HepG2 (cell line): ENCODE data around the gene BACE1-AS. TPM values are rescaled to one million over a fixed set of nuclear protein-coding genes. Genes with fewer than 3 reads are reported as not detected.

Source experiments
- AKAP8 ChIP-seq: sonication (generic); formaldehyde crosslinking; IDR thresholded peaks from 2 replicates; pipeline ENCODE4 v1.5.1; 2020; ENCODE audit warnings: mild to moderate bottlenecking, missing genetic modification reagents
- FOSL2 ChIP-seq: sonication (generic); formaldehyde crosslinking; IDR thresholded peaks from 2 replicates; pipeline ENCODE4 v1.4.0; 2020; ENCODE audit warnings: missing genetic modification reagents
- FOXJ3 ChIP-seq: sonication (generic); formaldehyde crosslinking; IDR thresholded peaks from 2 replicates; pipeline ENCODE4 v1.4.0; 2020; ENCODE audit warnings: missing genetic modification reagents, mild to moderate bottlenecking, borderline replicate concordance
- GABPA ChIP-seq, 2 experiments: IDR thresholded peaks; 2 replicates each; pipeline ENCODE4 v1.6.1; 2011 to 2016; ENCODE audit warnings: low read depth in 2 of 2, low read length in 1 of 2, missing biosample characterization in 1 of 2, missing genetic modification characterization in 1 of 2
- GABPB1 ChIP-seq: IDR thresholded peaks from 2 replicates; pipeline ENCODE4 v1.6.1; 2016; ENCODE audit warnings: mild to moderate bottlenecking, missing genetic modification reagents, moderate library complexity, missing compliant biosample characterization
- HDAC2 ChIP-seq: sonication (generic); formaldehyde crosslinking; IDR thresholded peaks from 2 replicates; pipeline ENCODE4 v1.4.0; 2020; ENCODE audit warnings: missing genetic modification reagents
- IRF2 ChIP-seq: IDR thresholded peaks from 2 replicates; pipeline ENCODE4 v1.6.1; 2018; ENCODE audit warnings: missing genetic modification reagents, missing compliant biosample characterization
- KDM2A ChIP-seq: sonication (generic); formaldehyde crosslinking; IDR thresholded peaks from 2 replicates; pipeline ENCODE4 v1.4.0; 2020; ENCODE audit warnings: low read depth, missing genetic modification reagents, borderline replicate concordance
- MAF1 ChIP-seq: sonication (generic); formaldehyde crosslinking; IDR thresholded peaks from 2 replicates; pipeline ENCODE4 v1.5.0; 2020; ENCODE audit warnings: missing genetic modification reagents, borderline replicate concordance
- MXD4 ChIP-seq: IDR thresholded peaks from 2 replicates; pipeline ENCODE4 v1.6.1; 2016; ENCODE audit warnings: mild to moderate bottlenecking, missing biosample characterization, missing genetic modification reagents
- MYNN ChIP-seq: sonication (generic); formaldehyde crosslinking; IDR thresholded peaks from 2 replicates; pipeline ENCODE4 v1.4.0; 2020; ENCODE audit warnings: mild to moderate bottlenecking, low read depth, missing genetic modification reagents
- NFKB2 ChIP-seq: sonication (generic); formaldehyde crosslinking; IDR thresholded peaks from 2 replicates; pipeline ENCODE4 v1.4.0; 2020; ENCODE audit warnings: missing genetic modification reagents, borderline replicate concordance
- PAF1 ChIP-seq: IDR thresholded peaks from 2 replicates; pipeline ENCODE4 v1.6.1; 2016; ENCODE audit warnings: missing genetic modification reagents, missing compliant biosample characterization
- PHF20 ChIP-seq: sonication (generic); formaldehyde crosslinking; IDR thresholded peaks from 2 replicates; pipeline ENCODE4 v1.5.0; 2020; ENCODE audit warnings: mild to moderate bottlenecking, missing genetic modification reagents
- REL ChIP-seq: sonication (generic); formaldehyde crosslinking; conservative IDR thresholded peaks from 2 replicates; pipeline ENCODE4 v1.8.0; 2022; ENCODE audit warnings: mild to moderate bottlenecking, missing genetic modification reagents, moderate library complexity
- REPIN1 ChIP-seq: sonication (generic); formaldehyde crosslinking; IDR thresholded peaks from 2 replicates; pipeline ENCODE4 v1.8.0; 2022; ENCODE audit warnings: missing genetic modification reagents, low read depth, mild to moderate bottlenecking, borderline replicate concordance
- SOX13 ChIP-seq, 3 experiments: fragments of 450-650 bp in 1 of 3; sonication (generic) in 1 of 3; formaldehyde crosslinking in 1 of 3; IDR thresholded peaks in 2 of 3; conservative IDR thresholded peaks in 1 of 3; 2 replicates each; pipeline versions ENCODE4 v1.5.0 to v1.6.1; 2016 to 2020; ENCODE audit warnings: antibody characterized with exemption in 1 of 3, mild to moderate bottlenecking in 1 of 3, missing compliant biosample characterization in 1 of 3, missing genetic modification reagents in 1 of 3, moderate library complexity in 1 of 3
- SP4 ChIP-seq: sonication (generic); formaldehyde crosslinking; IDR thresholded peaks from 2 replicates; pipeline ENCODE4 v1.8.1; 2023; ENCODE audit warnings: mild to moderate bottlenecking, missing genetic modification reagents
- TBX3 ChIP-seq: fragments of 450-650 bp; IDR thresholded peaks from 2 replicates; pipeline ENCODE4 v1.6.1; 2017; ENCODE audit warnings: antibody characterized with exemption, mild to moderate bottlenecking, inconsistent platforms, borderline replicate concordance
- ZFP41 ChIP-seq: sonication (generic); formaldehyde crosslinking; IDR thresholded peaks from 2 replicates; pipeline ENCODE4 v1.4.0; 2020; ENCODE audit warnings: mild to moderate bottlenecking, missing genetic modification reagents, borderline replicate concordance
- ZNF629 ChIP-seq: sonication (generic); formaldehyde crosslinking; conservative IDR thresholded peaks from 2 replicates; pipeline ENCODE4 v1.5.0; 2020; ENCODE audit warnings: missing genetic modification reagents
- ZNF703 ChIP-seq: sonication (generic); formaldehyde crosslinking; IDR thresholded peaks from 2 replicates; pipeline ENCODE4 v1.5.1; 2020; ENCODE audit warnings: missing genetic modification reagents, mild to moderate bottlenecking, moderate library complexity, borderline replicate concordance
- ZSCAN20 ChIP-seq: sonication (generic); formaldehyde crosslinking; IDR thresholded peaks from 2 replicates; pipeline ENCODE4 v1.4.0; 2020; ENCODE audit warnings: missing genetic modification reagents, mild to moderate bottlenecking, borderline replicate concordance
- polyA plus RNA-seq, 8 experiments: library from polyadenylated mRNA; depleted of rRNA in 3 of 8; stranded (reverse) in 7 of 8; unstranded in 1 of 8; fragments of >200 nt; fragmentation: Illumina TruSeq in 4 of 8; extraction: Trizol in 4 of 8; gene quantifications; 2 replicates each; pipeline versions ENCODE4 v1.2.1 to v1.2.3, GENCODE V29; 2011 to 2016; ENCODE audit warnings: low read depth in 4 of 8, missing spikeins in 1 of 8, mixed read lengths in 1 of 8; ENCODE audit not compliant: insufficient read depth in 1 of 8
- total RNA-seq, 5 experiments: library from RNA; depleted of rRNA; stranded (reverse); fragments of >200 nt; fragmentation: Illumina TruSeq; extraction: Trizol; gene quantifications; 2 replicates each; pipeline ENCODE4 v1.2.3, GENCODE V29; 2016; ENCODE audit warnings: low read depth in 1 of 5
- TF ChIP-seq, protein P1 (sequence below): IDR thresholded peaks from 2 replicates; pipeline ENCODE4 v1.6.1; 2018; ENCODE audit warnings: missing genetic modification reagents
- TF ChIP-seq, protein P2 (sequence below): sonication (generic); formaldehyde crosslinking; IDR thresholded peaks from 2 replicates; pipeline ENCODE4 v1.4.0; 2020; ENCODE audit warnings: low read depth, mild to moderate bottlenecking, missing genetic modification reagents
- TF ChIP-seq, protein P3 (sequence below): sonication (generic); formaldehyde crosslinking; IDR thresholded peaks from 2 replicates; pipeline ENCODE4 v1.4.0; 2020; ENCODE audit warnings: missing genetic modification reagents

Gene BACE1-AS
- total and polyA plus RNA-seq, 2 of the 13 experiments (the other 11 are each of a cell fraction or from before 2014, with no cell fraction given), result 2.0 to 3.9 TPM

DNA sequence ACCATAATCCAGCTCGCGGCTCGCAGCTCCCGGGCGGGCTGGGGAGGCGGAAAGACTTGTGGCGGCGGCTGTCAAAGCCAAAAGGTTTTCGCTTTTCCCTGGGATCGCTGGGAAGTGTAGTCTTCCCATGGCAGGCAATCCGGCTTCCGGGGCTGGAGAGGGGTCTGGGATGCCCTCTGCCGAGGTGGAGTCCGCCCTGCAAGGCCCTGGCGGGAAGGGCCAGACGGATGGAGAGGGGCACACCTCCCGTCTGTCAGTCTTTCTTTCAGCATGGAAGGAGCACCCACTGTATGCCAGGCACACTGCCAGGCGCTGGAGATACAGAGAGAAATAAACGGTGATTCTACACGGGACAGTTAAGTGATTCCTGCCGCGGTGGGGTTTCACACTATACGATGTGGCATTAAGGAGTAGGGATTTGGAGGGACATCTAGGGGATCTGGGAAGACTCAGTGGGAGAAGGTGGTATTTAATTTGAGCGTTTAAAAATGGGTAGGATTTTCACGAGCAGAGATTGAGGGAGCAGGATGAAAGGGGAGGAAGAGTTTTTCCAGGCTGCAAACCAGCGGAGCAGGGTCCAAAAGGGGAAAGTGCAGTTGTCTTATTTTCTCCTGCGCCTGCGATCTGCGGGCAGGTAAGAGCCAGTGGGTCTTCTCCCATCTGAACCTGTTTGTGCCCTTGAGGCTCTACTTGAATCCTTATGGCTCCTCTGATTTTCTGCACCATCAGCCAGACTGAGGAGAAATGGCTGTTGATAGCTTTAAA is 25.2 kb downstream of the BACE1-AS start, which contains the start of gene BACE1 (continued):
- TF ChIP-seq SOX13 (IDR thresholded peaks at IDR 0.05) (no peak), SOX13 (CRISPR knock-in tag; conservative IDR thresholded peaks at IDR 0.05 in 1 of 2, IDR thresholded peaks at IDR 0.05 in 1 of 2) (peak in 1 of 2 experiments; percentile 28; a peak in 1 of 4 replicates), MXD4 (CRISPR knock-in tag) (peak; percentile 80), KDM2A (peak; percentile 89; the same call in 1 of the 2 replicates), GABPA (IDR thresholded peaks at IDR 0.05; ENCODE audit: low read depth, low read length) (peak; percentile 72), GABPA (CRISPR knock-in tag; IDR thresholded peaks at IDR 0.05; ENCODE audit: low read depth) (peak; percentile 94), FOXJ3 (CRISPR knock-in tag) (peak; percentile 16; the same call in 1 of the 2 replicates), SP4 (CRISPR knock-in tag) (peak; percentile 67), AKAP8 (CRISPR knock-in tag) (no peak), FOSL2 (CRISPR knock-in tag) (peak; percentile 23; the same call in 1 of the 2 replicates), PAF1 (CRISPR knock-in tag) (no peak), ZFP41 (CRISPR knock-in tag) (no peak), ZNF703 (CRISPR knock-in tag) (no peak), MAF1 (CRISPR knock-in tag) (peak; percentile 69; the same call in 1 of the 2 replicates), ZNF629 (0 out of 2 replicates have a peak, but pooled peaks have one; percentile 40), MYNN (CRISPR knock-in tag) (no peak), ZSCAN20 (CRISPR knock-in tag) (no peak), NFKB2 (CRISPR knock-in tag) (no peak), REPIN1 (CRISPR knock-in tag) (peak; percentile 36; the same call in 1 of the 2 replicates), REL (CRISPR knock-in tag) (no peak), TBX3 (no peak), PHF20 (CRISPR knock-in tag) (peak; percentile 57), HDAC2 (CRISPR knock-in tag) (peak; percentile 81), GABPB1 (peak; percentile 94), IRF2 (CRISPR knock-in tag) (peak; percentile 98)
- TF ChIP-seq, protein P1, sequence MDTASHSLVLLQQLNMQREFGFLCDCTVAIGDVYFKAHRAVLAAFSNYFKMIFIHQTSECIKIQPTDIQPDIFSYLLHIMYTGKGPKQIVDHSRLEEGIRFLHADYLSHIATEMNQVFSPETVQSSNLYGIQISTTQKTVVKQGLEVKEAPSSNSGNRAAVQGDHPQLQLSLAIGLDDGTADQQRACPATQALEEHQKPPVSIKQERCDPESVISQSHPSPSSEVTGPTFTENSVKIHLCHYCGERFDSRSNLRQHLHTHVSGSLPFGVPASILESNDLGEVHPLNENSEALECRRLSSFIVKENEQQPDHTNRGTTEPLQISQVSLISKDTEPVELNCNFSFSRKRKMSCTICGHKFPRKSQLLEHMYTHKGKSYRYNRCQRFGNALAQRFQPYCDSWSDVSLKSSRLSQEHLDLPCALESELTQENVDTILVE, result peak; percentile 53; the same call in 1 of the 2 replicates
- TF ChIP-seq, protein P2, sequence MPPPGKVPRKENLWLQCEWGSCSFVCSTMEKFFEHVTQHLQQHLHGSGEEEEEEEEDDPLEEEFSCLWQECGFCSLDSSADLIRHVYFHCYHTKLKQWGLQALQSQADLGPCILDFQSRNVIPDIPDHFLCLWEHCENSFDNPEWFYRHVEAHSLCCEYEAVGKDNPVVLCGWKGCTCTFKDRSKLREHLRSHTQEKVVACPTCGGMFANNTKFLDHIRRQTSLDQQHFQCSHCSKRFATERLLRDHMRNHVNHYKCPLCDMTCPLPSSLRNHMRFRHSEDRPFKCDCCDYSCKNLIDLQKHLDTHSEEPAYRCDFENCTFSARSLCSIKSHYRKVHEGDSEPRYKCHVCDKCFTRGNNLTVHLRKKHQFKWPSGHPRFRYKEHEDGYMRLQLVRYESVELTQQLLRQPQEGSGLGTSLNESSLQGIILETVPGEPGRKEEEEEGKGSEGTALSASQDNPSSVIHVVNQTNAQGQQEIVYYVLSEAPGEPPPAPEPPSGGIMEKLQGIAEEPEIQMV (CRISPR knock-in tag), result no peak
- TF ChIP-seq, protein P3, sequence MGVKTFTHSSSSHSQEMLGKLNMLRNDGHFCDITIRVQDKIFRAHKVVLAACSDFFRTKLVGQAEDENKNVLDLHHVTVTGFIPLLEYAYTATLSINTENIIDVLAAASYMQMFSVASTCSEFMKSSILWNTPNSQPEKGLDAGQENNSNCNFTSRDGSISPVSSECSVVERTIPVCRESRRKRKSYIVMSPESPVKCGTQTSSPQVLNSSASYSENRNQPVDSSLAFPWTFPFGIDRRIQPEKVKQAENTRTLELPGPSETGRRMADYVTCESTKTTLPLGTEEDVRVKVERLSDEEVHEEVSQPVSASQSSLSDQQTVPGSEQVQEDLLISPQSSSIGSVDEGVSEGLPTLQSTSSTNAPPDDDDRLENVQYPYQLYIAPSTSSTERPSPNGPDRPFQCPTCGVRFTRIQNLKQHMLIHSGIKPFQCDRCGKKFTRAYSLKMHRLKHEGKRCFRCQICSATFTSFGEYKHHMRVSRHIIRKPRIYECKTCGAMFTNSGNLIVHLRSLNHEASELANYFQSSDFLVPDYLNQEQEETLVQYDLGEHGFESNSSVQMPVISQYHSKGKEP (CRISPR knock-in tag), result 0 out of 2 replicates have a peak, but pooled peaks have one; percentile 29
